HG03354 (cell line): ENCODE measurements around the gene SMKR1.
"Not testable (repeated sequence)": the region's sequence is repeated elsewhere in the genome, so short reads cannot be mapped to it uniquely, and the experiment has no call there.

Experiments used
- ATAC-seq: cut with Tn5 transposase; IDR thresholded peaks from one replicate; pipeline ENCODE4 v1.9.1; 2021; ENCODE audit warnings: mild to moderate bottlenecking; ENCODE audit not compliant: unreplicated experiment, poor library complexity, severe bottlenecking

Gene SMKR1

DNA sequence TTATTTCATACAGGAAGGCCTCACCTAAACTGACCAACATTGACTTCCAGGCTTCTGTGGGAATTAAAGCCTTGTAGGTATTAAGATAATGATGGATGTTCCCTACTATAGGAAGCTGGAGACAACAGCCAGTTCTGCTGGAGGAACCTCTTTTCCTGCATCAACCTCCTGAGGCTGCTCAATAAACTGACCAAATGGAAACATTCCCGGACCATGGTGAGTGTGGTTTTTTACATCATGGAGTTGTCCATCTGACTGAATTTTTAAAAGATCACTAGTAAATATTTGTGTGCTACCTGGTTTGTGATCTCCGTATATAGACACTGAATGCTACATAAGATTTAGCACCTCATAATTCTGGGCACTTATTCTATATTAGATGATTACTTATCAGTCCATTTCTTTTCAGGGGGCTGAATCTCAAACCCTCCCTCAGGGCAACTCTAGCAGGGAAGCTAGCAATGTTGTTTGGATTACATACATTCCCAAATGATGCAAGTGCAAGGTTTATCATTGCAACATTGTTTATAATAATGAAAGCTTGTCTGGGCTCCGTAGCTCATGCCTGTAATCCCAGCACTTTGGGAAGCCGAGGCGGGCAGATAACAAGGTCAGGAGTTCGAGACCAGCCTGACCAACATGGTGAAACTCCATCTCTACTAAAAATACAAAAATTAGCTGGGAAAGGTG is 21.5 kb upstream of the SMKR1 start:
- ATAC-seq: no peak

DNA sequence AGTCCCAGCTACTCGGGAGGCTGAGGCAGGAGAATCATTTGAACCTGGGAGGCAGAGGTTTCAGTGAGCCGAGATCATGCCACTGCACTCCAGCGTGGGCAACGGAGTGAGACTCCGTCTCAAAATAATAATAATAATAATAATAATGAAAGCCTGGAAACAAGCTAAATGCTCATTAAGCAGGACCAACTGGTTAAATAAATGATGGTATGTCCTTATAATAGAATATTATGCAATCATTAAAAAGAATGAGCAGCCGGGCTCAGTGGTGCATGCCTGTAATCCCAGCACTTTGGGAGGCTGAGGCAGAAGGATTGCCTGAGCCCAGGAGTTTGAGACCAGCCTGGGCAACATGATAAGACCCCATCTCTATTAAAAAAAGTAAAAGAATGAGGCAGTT is 21.0 kb upstream of the SMKR1 start:
- ATAC-seq: not testable (repeated sequence)

DNA sequence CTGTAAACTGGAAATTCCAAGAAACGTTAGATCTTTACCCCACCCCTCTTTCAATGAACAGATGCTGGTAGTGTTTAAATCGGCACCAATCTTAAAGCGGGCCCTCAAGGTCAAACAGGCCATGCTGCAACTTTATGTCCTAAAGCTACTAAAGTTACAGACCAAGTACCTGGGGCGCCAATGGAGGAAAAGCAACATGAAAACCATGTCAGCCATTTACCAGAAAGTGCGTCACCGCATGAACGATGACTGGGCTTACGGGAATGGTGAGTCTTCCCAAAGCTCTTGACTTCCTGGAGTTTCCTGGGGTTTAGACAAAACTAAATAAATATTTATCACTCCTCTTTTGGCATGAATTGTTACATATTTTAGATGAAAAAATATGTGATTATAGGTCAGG is 19.6 kb upstream of the SMKR1 start:
- no peak for ATAC-seq

DNA sequence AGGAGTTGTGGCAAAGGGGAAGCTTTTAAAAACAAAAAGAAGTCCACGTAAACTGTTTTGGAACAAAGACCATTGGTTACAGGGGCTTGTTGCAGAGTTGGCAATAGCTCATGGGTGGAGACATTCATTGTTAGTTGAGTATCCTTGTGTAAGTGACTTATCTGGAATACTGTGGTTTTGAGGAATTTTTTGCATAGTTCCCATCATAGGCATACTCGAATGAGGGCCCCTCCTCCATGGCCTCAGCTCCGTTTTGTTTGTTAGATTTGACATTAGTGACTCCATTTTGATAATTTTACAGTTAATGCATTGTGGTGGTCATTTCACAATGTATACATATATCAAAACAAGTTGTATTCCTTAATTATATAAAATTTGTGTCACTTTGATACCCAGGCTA is 12.8 kb upstream of the SMKR1 start:
- no peak for ATAC-seq

DNA sequence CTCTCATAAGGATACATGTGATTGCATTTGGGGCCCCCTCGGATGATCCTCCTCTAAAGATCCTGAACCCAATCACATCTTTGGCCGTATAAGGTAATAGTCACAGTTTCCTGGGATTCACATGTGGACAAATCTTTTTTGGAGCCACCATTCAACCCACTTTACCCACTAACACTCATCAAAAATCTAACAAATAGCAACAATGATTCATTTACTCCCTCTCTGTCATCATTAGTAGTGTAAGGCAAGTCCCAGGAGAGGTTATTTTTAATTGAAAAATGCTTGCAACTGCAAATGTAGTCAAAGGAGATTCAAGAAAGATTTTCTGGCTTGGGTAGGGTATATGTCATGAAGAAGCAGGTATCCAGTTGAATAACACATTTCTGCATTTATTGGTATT is 9.9 kb upstream of the SMKR1 start:
- ATAC-seq: no peak

DNA sequence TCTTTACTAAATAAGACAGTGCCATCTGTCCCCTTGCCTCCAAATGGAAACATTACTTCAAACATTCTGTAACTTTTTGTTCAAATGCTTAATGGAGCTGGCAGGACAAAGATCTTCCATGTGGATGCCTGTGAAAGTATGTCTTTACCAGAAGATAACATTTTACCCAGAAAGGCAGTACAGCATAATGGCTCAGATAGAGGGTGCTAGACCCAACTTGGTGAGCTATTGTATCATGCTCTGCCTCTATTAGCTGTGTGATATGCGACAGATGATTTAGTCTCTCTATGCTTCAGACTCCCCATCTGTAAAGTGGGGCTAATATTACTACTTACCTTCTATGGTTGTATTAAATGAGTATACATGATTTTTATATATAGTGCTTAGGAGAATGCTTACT is 8.8 kb upstream of the SMKR1 start:
- ATAC-seq: peak; percentile 50

DNA sequence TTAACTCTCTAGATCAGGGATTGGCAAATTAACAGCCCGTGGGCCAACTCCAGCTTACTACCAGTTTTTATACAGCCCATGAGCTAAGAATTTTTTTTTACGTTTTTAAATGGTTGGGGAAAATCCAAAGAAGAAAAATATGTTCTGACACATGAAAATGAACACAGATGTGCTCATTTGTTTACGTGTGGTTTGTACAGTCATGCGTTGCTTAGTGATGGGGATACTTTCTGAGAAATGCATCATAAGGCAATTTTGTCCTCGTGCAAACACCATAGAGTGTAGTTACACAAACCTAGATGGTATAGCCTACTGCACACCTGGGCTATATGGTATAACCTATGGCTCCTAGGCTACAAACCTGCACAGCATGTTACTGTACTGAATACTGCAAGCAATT is 8.3 kb upstream of the SMKR1 start:
- peak; percentile 86 for ATAC-seq

DNA sequence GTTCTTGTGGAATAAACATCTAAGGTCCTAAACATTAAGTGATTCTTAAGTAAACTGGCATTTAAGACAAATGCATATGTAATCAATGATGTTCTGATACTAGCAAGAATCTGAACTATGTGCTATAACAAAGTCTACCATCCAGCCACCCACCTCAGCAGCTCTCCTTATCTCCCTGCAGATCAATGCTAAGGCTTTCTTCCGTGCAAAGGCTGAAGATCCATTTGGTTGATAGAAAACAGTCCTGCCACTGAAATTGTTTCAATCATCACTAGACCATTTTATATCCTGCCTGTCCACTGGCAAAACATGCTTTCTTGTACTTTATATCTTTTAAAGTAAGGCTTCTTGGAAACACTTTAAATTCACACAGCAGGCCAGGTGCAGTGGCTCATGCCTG is 6.3 kb upstream of the SMKR1 start:
- no peak for ATAC-seq

DNA sequence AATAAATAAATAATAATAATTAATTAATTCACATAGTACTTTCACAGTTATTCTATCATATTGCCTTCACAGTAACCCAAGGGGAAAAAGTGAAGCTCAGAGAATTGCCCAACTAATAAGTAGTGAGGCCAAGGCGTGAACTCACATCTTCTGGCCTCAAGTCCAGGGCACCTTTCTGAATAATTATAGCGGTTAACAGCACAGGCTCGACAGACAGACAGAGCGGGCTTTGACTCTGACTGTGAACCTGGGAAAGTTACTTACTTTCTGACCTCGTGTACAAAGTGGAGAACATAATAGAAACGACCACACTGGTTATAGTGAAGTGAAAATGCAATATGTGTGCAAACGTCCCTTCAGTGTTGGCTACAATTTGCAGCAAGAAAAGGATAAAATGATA is 5.7 kb upstream of the SMKR1 start:
- no peak for ATAC-seq

DNA sequence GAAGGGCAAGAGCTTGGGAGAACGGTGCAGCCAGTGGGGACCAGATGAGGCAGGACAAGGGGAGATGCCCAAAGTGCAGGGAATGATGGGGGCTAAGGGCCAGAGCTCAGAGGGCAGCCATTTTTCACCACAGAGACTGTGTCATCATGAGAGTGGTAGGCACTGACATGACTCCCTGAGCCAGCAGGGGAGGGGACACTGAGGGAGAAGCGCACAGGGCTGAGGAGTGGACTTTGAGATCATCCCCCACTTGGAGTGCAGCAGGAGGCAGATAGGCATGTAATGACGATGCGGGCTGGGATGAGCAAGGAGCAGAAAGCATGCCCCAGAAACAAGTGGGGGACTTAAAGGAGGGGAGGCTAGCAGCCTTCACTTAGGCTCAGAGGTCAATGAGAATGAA is 5.2 kb upstream of the SMKR1 start:
- ATAC-seq: no peak

DNA sequence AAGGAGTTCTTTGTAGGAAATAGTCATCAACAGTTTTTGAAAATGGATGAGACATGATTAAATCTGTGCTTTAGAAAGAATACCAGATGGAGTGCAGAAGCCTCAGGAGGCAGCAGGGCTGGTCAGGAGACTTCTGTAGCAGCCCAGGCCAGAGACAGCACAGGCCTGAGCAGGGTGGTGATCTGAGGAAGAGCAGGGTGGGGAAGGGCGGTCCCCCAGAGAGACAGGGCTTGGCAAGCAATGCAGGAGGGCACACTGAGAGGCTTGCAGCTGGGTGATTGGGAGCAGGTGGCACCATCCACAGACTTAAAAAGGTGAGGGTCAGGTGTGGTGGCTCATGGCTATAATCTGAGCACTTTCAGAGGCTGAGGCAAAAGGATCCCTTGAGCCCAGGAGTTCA is 4.3 kb upstream of the SMKR1 start:
- no peak for ATAC-seq

DNA sequence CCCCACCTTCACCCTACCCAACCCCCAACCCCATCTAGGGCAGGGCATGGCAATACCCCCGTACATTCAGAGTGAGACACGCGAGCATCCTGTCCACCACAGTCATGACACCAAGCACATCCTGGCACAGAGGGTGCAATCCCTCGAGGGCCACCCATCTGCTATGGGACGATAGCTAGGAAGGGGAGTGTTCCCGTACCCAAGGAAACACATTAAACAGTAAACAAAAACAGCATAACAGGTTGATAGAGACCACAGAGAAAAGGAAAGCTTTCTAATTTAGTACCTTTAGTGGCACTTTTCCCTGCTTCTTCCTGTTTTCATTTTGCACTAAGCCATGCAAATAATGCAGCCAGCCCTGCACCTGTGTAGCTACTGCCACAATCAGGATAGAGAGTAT is 2.3 kb upstream of the SMKR1 start:
- no peak for ATAC-seq

DNA sequence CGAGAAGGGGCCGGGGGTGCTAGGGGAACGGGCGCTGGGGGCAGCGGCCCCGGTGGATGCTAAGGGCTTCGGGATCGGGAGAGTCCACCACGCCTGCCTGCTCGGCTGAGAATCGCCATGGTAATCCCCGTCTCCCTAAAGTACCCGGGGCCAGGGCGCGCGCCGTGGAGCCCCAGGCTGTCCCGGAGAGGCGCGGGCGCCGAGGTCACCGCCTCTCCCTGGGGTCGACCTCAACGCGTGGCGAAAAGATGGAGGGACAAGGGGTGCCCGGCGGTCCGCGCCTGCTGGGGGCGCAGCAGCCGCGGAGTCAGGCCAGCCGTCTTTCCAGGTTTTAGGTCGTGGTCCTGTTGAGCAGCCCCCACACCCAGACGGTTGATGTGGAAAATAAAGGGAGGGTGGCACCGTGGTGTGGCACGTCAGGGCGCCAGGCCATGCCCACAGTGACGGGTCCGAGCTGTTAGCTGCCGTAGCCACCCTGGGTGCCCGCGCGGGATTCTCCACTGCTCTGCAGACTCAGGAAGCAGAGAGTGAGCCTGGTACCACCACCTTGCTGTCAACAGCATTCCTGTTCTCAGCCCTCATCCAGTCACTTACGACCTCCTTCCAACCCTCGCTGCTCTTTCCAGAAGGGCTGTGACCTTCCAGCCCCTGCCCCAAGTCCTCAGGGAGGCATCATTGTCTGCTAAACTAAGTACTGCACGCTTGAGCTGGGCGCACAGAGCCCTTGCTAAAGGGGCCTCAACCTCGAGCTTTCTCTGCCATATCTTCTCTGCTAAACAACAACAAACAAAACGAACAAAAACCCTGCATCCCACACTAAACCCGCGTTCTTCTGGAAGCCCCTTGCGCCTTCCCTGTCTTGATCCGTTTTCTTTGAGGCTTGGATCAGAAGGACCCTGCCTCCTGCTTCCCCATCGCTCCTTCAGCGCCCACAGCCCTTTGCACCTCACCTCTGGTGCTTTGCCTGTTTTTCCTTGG is 666 bp downstream of the SMKR1 start:
- peak; percentile 25 for ATAC-seq

DNA sequence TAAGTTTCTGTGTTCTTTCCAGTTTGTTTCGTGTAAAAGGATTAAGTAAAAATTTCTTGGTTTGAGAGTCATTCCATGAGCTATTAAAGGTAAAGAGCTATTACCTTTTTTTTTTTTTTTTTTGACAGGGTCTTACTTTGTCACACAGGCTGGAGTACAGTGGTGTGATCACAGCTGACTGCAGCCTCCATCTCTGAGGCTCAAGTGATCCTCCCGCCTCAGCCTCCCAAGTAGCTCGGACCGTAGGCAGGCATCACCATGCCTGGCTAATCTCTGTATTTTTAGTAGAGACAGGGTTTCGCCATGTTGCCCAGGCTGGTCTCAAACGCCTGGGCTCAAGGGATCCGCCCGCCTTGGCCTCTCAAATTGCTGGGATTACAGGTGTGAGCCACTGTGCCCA is 1.4 kb downstream of the SMKR1 start:
- ATAC-seq: no peak

DNA sequence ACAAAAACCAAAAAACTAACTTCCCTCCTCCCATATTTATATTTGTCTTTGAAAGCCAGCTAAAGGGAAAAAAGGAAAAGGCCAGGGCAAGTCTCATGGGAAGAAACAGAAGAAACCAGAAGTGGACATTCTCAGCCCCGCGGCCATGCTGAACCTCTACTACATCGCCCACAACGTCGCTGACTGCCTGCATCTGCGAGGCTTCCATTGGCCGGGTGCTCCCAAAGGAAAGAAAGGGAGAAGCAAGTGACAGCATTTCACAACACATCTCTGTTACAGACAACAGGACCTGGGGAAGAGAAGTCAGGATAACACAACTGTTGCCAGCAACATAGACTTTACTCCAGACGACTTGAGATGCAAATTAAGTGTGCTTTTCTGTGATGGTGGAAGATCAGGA is 9.9 kb downstream of the SMKR1 start:
- no peak for ATAC-seq

DNA sequence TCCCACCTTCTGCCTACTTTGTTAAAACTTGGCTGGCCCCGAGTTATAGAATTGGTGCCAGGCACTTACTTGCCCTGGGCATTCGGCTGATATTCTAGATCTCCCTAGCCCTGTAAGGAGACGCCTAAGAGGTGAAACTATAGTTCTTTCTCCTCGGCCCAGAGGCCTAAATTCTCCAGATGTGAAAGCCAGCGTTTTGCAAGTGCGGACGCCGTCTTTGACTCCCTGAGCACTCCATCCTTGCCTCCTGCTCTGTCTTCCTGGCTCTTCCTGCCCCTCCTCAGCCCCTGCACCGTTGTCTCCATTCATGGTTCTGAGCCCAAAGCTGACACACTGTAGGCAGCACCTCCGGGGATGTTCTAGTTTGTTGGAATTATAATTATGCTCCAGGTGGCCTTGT is 11.2 kb downstream of the SMKR1 start:
- no peak for ATAC-seq

DNA sequence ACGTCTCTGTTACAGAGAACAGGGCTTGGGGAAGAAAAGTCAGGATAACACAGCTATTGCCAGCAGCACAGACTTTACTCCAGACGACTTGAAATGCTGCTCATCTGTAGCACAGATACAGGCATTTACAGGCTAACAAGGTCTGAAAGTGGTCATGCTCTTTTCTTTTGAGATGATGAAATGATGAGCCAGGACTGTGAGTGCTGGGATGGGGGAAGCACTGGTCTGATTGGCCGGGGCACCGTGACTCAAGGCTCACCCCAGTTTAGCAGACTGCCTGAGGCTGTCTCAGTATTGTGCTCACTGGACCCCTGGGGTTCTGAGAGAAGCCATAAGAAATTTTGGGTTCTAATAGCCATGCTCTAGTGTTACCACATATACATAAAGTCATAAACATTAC is 12.4 kb downstream of the SMKR1 start:
- ATAC-seq: no peak

DNA sequence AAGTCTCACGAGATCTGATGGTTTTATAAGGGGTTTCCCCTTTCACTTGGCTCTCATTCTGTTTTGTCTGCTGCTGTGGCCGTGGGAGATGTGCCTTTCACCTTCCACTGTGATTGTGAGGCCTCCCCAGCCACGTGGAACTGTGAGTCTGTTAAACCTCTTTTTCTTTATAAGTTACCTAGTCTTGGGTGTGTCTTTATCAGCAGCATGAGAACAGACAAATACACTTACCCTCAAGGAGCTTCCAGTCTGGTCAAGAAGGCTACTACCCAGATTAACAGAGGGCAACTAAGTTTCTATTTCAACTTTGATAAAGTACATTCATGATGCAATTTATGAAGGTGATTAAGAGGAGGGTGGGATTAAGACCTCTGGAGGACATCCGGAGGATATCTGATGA is 13.1 kb downstream of the SMKR1 start:
- no peak for ATAC-seq

DNA sequence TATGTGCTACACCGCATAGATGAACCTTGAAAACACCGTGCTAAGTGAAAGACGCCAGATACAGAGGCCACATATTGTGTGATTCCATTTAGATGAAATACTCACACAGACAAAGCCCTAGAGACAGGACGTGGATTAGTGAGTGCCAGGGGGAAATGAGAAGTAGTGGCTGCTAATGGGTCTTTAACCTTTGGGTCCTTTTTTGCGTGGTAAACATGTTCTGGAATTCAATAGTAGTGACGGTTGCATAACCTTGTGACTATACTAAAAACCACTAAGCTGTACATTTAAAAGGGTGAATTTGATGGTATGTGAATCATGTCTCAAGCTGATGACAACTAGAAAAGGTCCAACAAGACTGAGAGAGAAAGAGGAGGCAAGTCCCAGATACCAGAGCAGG is 15.6 kb downstream of the SMKR1 start:
- ATAC-seq: no peak

DNA sequence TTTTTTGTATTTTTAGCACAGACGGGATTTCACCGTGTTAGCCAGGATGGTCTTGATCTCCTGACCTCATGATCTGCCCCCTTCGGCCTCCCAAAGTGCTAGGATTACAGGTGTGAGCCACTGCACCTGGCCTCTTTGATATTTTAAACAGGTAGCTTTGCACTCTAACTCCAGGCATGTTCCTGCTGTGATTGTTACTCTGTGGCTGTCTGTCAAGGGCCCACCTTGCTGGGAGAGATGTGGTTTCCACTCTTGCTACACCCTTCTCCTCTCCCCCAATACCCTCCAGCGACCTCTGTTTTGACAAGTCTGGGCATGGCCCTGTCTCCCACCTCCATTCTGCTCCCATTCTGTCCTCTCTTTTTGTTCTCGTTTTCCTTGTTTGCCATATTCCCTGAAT is 17.1 kb downstream of the SMKR1 start:
- no peak for ATAC-seq
